Left lung (tissue), 10 donors: ENCODE data around the gene SLC25A17. TPM values are rescaled to one million over a fixed set of nuclear protein-coding genes. Genes with fewer than 3 reads are reported as not detected.
"Not testable (repeated sequence)": the region's sequence is repeated elsewhere in the genome, so short reads cannot be mapped to it uniquely, and the experiment has no call there.

Experiments
- ATAC-seq: fragments of 200-7000 bp; cut with Tn5 transposase; one replicate; pipeline ENCODE4 v1.9.1; 2020; ENCODE audit warnings: moderate library complexity
- DNase-seq, 4 donors: peaks; one replicate each; pipeline ENCODE4 v3.0.0-alpha.2; 2013 to 2020
- H3K27ac ChIP-seq, 2 donors: fragments of 200-600 bp; sonication (generic) in 1 of 2; one replicate each; pipeline versions ENCODE4 v1.5.0 to v1.8.0; 2020 to 2021
- H3K27me3 ChIP-seq, 2 donors: fragments of 200-600 bp; sonication (generic) in 1 of 2; one replicate each; pipeline versions ENCODE4 v1.5.0 to v1.8.0; 2020 to 2021
- H3K36me3 ChIP-seq, 2 donors: fragments of 200-600 bp; sonication (generic) in 1 of 2; one replicate each; pipeline versions ENCODE4 v1.5.0 to v1.8.0; 2020 to 2021
- H3K4me1 ChIP-seq, 2 donors: fragments of 200-600 bp; one replicate each; pipeline ENCODE4 v1.8.0; 2021
- H3K4me3 ChIP-seq, 2 donors: fragments of 200-600 bp; sonication (generic) in 1 of 2; one replicate each; pipeline versions ENCODE4 v1.5.0 to v1.8.0; 2020 to 2021; ENCODE audit warnings: mild to moderate bottlenecking in 1 of 2
- H3K9me3 ChIP-seq, 2 donors: fragments of 200-600 bp; sonication (generic) in 1 of 2; one replicate each; pipeline versions ENCODE4 v1.5.0 to v1.8.0; 2020 to 2021
- intact Hi-C, 2 donors: fragments of 100-400 bp; cut with DNase I; formaldehyde crosslinking; loops; one replicate each; pipeline versions ENCODE4 v1.11.2 to v1.14.2; 2022
- polyA plus RNA-seq, 6 donors: library from polyadenylated mRNA; unstranded; fragments of 120-200 nt; gene quantifications; one replicate each; pipeline ENCODE4 v1.2.1, GENCODE V29; 2013; ENCODE audit not compliant: insufficient read length in 6 of 6
- total RNA-seq, 2 donors: library from RNA; stranded (reverse); fragmentation: NEBNext Ultra II Directional; extraction: Animal tissue kit (Norgen Biotek cat#: 25700); gene quantifications; one replicate each; pipeline ENCODE4 v1.2.1, GENCODE V29; 2021
- TF ChIP-seq, protein P1 (sequence below), 2 donors: fragments of 200-600 bp; sonication (generic) in 1 of 2; IDR thresholded peaks; one replicate each; pipeline versions ENCODE4 v1.5.0 to v1.8.0; 2021; ENCODE audit warnings: antibody characterized with exemption in 2 of 2
- donor health status: DM: no; HTN: yes; CAD: no.
- donor health status: DM: no; HTN: no; CAD: no.

The SLC25A17 gene
- total and polyA plus RNA-seq, 8 donors, result 18.3 to 36.9 (median 33.0) TPM

DNA sequence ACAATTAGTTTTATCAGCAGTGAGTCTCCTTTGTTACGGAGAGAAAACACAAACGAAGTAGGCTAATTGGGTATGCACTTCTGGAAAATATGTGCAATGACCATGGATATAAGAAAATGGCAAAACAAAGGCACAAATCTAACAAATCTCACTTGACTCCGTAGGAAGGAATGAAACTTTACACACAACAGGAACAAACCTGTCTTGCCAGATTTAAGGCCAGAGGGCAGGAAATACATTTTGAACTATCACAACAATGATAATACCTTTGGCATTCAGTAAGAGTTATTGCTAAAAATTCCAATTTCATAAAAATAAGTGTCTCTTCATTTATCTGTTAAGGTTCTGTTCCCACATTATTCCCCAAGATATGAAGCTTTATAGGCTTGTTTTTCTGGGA, 36.6 kb downstream of the SLC25A17 start:
- Histone ChIP-seq H3K36me3 (peaks cover 0 to 47% of the 10 kb centered on the region in 2 donors), H3K4me1 (no peaks in the 10 kb centered on the region), H3K9me3 (no peaks in the 10 kb centered on the region), H3K4me3 (no peak overlapping the region), H3K27ac (no peak overlapping the region), H3K27me3 (no peaks in the 10 kb centered on the region)
- DNase-seq, result no peak
- TF ChIP-seq, protein P1, sequence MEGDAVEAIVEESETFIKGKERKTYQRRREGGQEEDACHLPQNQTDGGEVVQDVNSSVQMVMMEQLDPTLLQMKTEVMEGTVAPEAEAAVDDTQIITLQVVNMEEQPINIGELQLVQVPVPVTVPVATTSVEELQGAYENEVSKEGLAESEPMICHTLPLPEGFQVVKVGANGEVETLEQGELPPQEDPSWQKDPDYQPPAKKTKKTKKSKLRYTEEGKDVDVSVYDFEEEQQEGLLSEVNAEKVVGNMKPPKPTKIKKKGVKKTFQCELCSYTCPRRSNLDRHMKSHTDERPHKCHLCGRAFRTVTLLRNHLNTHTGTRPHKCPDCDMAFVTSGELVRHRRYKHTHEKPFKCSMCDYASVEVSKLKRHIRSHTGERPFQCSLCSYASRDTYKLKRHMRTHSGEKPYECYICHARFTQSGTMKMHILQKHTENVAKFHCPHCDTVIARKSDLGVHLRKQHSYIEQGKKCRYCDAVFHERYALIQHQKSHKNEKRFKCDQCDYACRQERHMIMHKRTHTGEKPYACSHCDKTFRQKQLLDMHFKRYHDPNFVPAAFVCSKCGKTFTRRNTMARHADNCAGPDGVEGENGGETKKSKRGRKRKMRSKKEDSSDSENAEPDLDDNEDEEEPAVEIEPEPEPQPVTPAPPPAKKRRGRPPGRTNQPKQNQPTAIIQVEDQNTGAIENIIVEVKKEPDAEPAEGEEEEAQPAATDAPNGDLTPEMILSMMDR (IDR thresholded peaks at IDR 0.05), result no peak
- intact Hi-C loops, result no loop called here
- ATAC-seq, result no peak

DNA sequence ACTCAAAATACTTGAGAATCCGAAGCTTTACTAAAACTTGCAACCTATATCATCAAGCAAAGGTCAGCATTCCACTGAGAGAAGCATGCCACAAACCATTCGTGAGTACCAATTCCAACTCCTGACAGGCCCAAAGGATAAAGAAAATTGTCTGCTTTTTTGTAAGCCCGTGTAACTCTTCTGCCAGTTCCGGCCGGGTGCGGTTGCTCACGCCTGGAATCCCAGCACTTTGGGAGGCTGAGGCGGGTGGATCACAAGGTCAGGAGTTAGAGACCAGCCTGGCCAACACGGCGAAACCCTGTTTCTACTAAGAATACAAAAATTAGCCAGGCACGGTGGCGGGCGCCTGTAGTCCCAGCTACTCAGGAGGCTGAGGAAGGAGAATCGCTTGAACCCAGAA, 37.4 kb downstream of the SLC25A17 start:
- H3K27ac ChIP-seq, intact Hi-C loops, H3K9me3 ChIP-seq, H3K4me3 ChIP-seq, DNase-seq, H3K4me1 ChIP-seq, H3K27me3 ChIP-seq, ATAC-seq: not testable (repeated sequence)
- H3K36me3 ChIP-seq, result peaks cover 0 to 47% of the 10 kb centered on the region in 2 donors

DNA sequence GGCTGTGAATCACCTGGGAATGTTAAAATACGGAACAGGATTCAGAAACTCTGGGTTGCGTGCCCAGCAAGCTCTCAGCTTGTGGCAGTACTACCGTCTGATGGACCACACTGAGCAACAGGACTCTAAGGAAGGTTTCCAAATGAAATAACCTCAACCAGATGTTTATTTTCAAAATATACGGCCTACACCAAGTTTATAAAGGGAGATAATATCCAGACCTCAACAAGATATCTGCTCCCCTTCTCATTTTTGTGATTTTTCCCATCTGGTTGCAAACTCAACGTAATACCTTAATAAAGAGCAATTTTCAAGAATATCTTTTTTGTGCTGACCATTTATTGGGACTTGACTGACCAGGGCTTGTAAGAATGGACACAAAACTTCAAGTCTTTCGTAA, 49.4 kb downstream of the SLC25A17 start:
- TF ChIP-seq, protein P1 (IDR thresholded peaks at IDR 0.05), result no peak
- Histone ChIP-seq H3K4me1 (no peaks in the 10 kb centered on the region), H3K27ac (no peak overlapping the region), H3K9me3 (no peaks in the 10 kb centered on the region), H3K27me3 (no peaks in the 10 kb centered on the region), H3K4me3 (no peak overlapping the region), H3K36me3 (peaks cover 0 to 61% of the 10 kb centered on the region in 2 donors)
- intact Hi-C loops, result no loop called here
- ATAC-seq, result no peak
- no peak for DNase-seq

DNA sequence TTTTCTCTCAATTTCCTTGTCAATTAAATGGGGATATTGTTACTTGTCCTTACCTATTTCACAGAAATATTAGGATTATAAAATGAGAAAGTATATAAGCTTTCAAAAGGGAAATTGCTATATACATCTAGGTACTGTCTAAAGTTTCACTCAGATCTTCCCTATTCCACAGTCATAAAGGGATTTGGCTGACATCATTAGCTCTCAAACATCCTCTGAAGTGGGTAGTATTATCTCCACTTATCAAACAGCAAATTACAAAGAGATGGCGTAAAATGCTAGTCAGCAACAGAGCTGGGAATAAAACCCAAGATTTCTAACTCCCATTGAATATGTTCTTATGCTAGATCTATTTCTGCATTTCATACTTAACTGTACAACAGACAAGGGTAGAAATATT, 50.9 kb downstream of the SLC25A17 start:
- intact Hi-C loops, result no loop called here
- Histone ChIP-seq H3K4me1 (no peaks in the 10 kb centered on the region), H3K9me3 (no peaks in the 10 kb centered on the region), H3K27me3 (no peaks in the 10 kb centered on the region), H3K36me3 (peaks cover 0 to 46% of the 10 kb centered on the region in 2 donors), H3K4me3 (no peak overlapping the region), H3K27ac (no peak overlapping the region)
- no peak for ATAC-seq
- TF ChIP-seq, protein P1 (IDR thresholded peaks at IDR 0.05), result no peak
- no peak for DNase-seq

DNA sequence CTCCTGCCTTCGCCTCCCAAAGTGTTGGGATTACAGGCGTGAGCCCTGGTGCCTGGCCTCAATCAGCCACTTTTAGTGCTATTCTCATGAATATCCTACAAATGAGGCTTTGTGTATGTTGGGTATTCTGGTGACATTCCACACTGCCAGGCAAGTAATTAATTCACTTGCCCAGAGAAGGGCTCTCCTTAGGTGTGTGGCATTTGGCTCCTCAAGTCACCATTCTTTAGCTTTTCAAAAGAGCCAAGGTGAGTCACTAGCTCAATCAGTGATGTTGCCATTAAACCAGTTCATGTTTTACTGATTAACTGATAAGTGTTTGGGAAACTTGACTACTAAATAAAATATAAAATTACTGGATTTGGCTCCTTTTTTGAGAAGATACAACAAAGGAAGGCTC, 52.2 kb downstream of the SLC25A17 start:
- Histone ChIP-seq H3K4me1 (no peaks in the 10 kb centered on the region), H3K9me3 (no peaks in the 10 kb centered on the region), H3K27me3 (no peaks in the 10 kb centered on the region), H3K4me3 (no peak overlapping the region), H3K36me3 (peaks cover 0 to 33% of the 10 kb centered on the region in 2 donors), H3K27ac (no peak overlapping the region)
- TF ChIP-seq, protein P1 (IDR thresholded peaks at IDR 0.05), result no peak
- intact Hi-C loops, result no loop called here
- no peak for DNase-seq
- peak; percentile 62 for ATAC-seq

DNA sequence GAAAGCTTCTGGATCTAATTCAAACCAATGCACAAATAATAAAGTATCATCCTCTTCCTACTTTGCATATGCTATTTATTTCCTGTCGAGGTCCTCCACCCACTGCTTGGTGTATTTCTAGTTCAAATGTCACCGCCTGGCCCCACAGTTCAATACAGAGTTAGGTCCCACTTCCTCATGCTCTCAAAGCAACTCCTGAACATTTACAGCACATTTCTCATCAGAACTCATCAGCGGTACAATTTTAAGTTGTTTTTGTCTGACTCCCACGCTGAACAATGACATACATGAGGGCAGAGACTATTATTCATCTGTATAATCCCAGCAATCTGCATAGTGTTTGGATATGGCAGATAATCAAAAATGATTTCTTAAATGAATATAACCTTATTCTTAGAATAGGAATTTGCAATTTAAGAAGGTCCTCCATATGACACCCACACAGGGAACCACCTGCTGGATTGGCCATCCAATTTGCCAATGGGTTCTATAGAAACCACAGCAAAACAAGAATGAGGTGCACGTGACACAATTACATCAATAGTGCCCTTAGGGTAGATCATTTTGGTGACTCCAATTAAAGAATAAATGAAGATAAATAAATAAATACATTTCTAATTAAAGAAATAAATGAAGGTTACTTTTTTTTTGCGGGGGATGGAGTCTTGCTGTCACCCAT, 54.2 kb downstream of the SLC25A17 start:
- H3K4me3 ChIP-seq, result no peak overlapping the region
- H3K36me3 ChIP-seq, result peaks cover 0 to 13% of the 10 kb centered on the region in 2 donors
- ATAC-seq (no peak), DNase-seq (no peak)
- no peaks in the 10 kb centered on the region for H3K4me1 ChIP-seq
- TF ChIP-seq, protein P1 (IDR thresholded peaks at IDR 0.05), result no peak
- intact Hi-C loops, result no loop called here
- no peaks in the 10 kb centered on the region for H3K9me3 ChIP-seq
- H3K27ac ChIP-seq, result no peak overlapping the region
- no peaks in the 10 kb centered on the region for H3K27me3 ChIP-seq
